NK-92 (cell line): ENCODE results near the gene ARHGAP15.

ENCODE experiments used
- DNase-seq: peaks from one replicate; lab custom pipeline; 2025; ENCODE audit not compliant: unreplicated experiment; lab: John Stamatoyannopoulos, UW

The ARHGAP15 gene

DNA sequence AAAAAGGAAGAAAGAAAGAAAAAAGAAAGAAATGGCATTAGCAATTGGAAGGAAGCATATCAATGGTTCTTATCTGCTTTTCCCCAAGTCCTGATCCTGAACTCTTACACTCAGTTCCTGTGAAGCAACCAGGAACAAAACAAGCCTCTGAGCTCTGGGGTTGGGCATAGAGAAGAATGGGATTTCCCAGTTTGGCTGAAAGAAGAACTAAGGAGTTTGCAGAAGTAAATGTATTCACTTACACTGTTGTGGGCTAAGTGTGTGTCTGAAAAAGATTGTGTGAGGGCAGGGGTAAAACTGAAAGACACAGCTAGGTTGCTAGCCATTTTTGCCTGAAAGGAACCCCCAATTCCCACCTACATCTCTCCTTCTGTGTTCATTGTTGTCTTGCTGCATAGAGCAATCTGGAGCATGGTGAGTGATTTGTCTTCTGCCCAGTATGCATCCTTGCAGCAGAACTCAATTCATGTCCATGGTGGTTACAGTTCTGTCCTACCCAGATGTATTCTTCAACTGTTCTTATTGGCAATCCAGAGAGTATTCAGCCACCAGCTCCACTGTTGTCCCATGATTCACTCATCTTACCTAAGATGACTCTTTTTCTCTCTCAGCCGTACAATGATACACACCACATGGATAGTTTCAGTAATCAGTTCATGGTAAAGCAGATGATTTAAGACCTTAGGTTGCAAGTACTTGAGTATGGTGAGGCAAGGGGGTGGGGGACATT, 348.7 kb downstream of the ARHGAP15 start:
- no peak for DNase-seq

DNA sequence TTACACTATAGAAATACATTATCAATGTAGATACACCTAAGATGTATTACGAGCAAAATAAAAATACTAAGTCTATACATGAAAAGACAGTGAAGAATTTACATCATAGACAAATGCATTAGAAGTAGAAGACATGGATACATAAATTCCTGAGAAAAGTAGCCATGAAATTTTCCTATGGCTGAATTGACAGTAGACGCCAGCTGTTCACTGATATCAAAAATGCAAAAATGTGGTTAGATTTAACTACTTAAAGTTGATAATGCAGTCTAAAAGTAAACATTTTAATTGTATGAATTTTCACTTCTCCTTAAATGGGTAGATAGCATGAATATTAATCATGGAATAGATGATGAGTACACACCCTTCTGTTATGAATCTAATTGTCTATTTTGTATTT, 350.9 kb downstream of the ARHGAP15 start:
- DNase-seq = no peak

DNA sequence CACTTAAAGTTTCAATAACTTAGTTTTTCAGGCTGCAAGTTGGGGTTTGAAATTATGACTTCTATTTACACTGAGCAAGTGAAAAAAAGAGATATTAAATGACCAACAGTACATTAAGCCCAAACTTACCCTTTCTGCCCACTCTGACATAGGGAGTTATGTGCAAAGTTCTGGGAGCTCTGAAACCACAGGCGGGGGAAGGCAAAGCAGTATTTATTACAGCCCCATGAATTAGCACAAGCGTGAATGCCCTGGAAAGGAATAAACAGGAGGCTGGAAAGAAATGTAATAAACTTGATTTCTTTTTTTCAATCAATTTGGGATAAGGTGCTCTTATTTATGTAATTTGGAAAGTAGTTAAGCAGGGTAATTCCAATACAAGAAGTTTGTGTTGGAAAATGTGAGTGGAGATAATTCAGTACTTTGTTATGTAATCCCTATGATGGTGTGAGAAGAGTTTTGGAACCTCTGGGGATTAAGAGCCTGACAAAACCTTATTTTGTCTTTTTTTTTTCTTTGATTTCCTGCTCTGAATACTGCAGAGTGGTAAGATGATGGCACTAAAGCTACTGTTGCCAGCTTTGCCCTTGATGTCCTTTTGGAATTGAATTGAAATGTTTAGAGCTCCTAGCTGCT, 351.5 kb downstream of the ARHGAP15 start:
- DNase-seq = no peak

DNA sequence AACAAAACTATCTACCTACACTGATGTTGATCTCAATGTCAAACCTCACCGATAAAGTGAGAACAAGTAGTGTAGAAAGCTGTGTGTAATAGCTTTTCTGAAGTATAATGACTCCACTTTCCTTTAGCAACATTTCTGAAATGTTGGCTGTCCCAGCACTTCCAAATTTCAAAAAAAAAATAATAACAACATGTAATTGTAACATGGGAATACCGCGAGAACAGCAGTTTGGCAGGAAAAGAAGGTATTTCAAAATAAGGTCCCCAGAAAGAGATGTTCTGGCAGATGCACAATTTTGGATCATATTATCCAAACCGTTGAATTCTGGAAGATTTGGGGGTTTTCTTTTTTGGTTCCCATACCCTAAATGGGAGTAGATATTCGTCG, 352.0 kb downstream of the ARHGAP15 start:
- DNase-seq = no peak

DNA sequence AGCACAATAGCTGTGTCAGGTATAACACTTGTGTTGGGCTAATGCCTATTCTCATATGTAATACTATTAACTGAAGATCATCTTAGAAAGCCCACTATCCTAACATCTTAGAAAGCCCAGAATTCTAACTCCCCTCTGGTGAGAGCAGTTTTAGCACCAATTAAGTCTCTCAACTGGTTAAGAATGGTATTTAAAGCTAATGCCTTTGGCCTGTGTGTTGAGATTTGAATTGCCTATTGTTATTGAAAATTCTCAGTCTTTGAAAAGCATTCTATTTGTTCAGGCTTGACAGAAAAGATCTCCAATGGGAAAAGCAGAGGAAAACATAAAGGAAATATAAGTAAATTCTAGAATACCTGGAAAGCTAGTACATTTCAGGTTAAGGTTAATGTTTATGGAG, 352.5 kb downstream of the ARHGAP15 start:
- DNase-seq = no peak

DNA sequence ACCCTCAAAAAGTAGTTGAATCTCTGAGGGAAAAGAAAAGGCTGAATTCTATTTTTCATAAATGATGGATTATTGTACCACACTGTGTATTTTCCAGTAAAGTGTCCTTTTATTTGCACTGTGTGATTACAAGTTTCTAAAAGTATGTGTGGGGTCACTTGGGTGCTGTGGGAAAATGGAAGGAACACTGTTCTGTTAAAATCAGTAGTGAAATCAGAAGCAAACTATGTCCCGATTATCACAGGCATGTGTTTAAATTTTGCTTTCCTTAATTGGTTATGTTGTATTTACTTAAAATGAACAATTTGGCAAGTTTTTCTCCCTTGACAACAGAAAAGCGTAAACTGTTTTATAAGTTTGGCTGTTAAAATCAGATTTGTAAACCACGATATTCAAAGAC, 353.1 kb downstream of the ARHGAP15 start:
- no peak for DNase-seq

DNA sequence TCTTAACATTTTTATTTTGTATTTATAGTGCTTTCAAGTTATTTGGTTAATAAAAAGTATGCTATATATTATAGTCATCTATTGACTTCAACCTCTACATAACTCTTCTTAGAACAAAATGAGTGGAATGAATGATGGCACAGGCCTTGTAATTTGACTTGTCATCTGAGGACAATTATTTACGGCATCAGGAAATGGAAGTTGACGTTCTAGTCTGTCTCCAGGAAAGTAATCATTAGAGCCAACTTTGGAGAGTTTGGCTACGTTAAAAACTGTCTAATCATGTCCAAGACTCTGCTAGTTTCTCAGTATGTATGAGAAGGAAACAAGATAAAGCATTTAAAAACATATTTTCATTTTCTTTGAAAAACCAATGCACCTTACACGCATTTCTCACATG, 353.6 kb downstream of the ARHGAP15 start:
- no peak for DNase-seq

DNA sequence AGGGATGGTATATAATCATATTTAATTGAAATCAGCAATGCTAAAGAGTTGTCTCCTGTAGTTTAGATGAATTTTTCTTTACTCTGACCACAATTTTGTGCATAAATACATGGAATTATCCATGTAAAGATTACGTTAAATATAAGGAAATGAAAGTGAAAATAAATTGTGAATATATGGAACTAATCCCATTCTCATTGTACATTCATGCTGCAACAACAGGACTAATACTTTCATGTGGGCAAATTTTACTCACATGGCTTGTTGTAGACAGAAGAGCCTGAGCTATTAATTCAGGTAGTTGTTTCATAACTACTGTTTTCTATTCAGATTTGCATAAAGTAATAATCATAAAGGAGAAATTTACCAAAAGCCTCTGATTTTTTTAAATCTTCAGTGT, 357.8 kb downstream of the ARHGAP15 start:
- DNase-seq = no peak

DNA sequence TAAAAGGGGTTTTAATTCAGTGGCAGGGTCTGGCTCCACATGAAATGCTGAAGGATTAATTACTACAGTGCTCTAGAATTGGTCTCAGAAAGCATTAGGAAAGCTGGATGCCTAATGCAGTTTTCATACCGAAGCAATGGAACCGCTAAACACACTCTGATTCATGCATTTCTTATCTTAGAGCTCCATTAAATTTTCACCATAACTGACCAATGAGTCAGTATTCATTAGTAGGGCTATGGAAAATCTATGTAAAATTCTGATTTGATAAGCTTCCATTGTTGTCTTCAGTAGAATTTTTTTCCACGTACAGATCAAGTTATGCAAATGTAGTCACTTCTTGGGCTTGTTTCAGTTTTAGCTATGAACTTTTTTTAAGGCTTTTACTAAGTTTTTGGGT, 359.9 kb downstream of the ARHGAP15 start:
- DNase-seq = no peak

DNA sequence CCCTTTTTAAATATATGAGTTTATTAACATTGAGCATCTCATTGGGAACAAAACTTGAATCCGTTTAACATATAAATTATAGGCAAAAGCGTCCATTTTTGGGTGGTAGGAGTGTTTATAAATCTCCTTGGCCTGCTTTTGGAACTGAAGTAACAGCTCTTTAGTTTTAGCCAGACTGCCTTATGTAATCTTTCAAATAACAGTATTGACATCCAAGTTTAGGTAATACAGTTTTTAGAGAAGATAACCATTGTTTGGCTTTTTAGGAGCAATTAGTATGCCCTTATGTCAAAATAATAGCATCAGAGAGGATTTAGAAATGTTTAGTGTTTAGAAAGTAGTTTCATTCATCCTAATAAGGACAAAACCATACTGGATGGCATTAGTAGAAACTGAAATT, 361.9 kb downstream of the ARHGAP15 start:
- no peak for DNase-seq

DNA sequence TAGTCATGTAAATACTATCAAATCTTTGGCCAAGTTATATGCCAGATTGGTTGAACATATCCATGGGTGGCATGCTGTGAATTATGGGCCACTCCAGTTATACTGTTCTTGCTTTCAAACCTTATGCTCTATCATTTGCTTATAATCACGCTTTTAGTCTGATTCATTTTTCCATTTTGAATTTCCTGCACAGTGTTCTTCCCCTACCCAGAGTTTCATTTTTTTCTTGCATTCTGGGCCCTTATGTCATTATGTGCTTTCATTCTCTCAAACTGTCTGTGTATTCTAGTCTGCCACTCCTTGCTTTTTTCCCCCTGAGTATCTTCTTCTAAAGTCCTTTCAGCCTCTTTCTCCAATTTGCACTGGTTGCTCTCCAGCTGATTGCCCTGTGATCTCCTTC, 364.1 kb downstream of the ARHGAP15 start:
- DNase-seq = no peak

DNA sequence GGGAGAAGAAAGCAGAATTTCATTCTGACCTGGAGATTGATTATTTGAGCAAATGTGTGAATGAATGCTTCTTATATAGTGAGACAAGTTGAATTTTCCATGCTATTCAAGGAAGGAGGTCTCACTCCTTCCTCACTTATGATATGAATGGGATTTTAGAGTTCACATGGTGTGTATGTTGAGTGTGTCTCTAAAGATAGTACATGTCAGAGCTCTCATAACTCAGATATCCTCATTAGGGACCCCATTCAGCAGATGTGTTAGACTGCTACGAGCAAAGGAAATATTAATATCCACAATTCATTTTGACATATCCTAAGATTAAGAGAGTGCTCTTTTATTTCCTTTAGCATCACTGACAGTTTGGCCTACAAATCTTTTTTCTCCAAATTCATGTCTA, 368.5 kb downstream of the ARHGAP15 start:
- no peak for DNase-seq

DNA sequence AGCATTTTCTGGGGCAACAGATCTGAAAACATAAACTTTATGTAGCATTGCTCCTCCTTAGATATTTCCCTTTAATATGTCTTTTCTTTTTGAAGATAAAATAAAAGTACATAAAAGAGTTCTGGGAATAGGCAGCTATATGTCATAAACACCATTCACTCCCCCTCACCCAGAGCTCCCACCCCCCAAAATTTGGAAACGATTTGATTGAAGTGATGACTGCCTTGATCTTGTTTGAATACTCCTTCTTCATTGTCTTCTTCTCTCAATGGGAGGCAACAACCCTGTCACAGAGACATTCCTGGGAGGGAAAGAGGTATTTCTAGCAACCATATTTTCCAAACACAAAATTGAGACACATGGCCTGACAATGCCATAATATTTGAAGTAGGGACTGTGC, 369.3 kb downstream of the ARHGAP15 start:
- DNase-seq = no peak

DNA sequence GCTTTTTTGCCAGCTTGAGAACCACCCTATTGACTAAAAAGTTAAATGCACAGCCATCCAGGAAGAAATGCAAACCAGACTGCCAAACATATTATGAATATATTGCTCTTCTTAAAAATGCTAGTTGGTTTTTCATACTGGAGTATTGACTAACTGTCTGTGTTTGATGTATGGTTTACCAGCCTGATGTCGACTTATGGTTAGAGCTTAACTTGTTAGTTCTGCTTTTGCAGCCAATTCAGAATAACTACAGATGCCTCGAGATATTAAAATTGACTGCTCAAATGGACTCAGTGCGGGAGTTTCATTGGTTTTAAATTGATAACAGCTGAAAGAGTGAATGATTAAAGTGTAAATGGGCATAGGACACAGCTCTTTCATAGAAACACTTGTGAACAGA, 369.8 kb downstream of the ARHGAP15 start:
- DNase-seq = no peak

DNA sequence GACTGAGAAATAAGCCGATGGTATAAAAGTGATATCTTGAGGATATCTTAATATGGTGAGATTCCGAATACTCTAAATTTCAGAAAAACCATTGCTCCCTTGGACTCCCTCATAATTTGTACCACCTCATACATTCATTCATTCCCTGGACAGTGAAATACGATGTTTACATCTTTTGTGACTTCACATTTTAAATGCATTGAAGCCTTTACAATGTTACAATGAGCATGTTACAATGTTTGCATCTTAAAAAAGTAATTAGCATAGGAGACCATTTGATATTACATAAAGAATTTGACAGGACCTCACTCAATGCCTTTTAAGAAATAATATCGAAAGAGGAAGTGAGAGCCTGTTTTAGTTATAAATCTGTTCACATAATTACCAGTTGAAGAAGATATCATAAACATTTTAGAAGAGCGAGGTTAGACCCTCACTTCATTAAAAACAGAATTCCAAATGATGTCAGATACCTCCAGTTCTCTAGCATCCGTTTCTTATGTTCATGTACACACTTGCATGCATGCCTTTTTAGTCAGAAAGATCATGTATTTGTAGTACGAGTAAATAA, 372.0 kb downstream of the ARHGAP15 start:
- no peak for DNase-seq

DNA sequence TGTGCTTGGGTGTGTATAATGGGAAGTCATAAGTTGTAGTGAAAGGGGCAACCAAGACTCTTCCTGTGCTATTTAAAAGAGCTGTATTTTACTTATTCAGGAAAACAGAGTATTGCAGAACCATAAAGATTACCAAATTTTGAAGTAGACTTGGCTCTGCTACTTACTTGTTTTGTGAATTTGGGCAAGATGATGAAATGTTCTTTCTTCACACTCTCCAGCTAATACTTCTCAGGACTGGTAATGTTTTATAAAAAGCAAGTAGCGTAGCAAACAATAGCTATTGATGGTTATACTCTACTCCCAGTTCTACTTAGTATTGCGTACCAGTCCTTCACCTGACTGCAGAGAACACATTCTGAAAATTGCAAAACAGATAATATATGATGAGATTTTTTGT, 374.1 kb downstream of the ARHGAP15 start:
- no peak for DNase-seq

DNA sequence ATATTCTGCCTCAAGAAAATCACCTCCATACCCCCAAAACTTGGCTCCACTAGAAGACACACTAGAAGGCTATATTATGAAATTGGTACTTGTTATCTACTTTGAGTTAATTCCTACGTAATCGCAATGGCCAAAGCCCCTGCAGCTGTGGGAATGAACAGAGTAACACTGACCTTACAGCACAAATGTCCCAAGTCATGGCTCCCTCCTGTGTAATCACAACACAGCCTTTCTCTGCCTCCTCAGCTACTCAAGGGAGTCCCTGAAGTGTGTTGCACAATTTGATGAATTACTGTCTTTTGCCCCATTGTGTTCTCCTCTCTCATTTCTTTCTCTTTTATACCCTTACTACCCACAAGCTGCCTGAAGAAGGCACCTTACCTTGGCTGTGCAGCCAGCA, 375.2 kb downstream of the ARHGAP15 start:
- no peak for DNase-seq

DNA sequence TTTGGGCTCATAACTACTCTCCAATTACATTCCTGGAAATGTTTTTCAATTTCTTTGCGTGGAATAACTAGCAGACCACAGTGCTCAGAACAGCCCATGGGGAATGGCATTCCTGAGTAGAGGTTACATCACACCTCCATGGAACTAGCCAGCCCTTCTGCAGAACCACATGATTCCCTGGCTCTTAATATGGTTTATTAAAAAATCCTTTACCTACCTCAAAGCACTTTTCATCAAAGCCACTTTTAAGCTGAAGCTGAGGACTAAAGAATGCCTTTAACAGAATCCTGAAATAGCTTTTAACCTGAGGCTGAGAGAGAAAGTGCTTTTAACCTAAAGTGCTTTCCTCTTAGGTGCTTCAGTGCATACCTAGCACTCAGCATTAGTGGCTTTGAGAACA, 376.3 kb downstream of the ARHGAP15 start:
- no peak for DNase-seq

DNA sequence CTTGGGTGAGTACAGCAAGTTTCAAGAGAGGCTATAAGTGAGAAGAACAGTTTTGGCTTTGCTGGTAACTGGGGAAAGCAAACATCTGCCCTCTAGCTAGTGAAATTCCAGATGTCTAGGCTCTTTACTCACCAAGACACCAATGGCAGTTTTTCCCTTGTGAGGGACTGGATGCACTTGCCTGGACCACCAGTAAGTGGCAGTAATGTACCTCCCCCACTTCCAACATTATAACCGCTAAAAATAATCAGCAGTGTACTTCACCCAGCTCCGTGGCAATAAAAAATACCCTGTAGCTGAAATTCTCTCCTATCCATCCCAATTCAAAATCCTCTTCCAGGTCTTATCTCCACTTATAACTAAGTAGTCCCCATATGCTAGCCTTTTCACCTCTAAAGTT, 383.9 kb downstream of the ARHGAP15 start:
- DNase-seq = no peak

DNA sequence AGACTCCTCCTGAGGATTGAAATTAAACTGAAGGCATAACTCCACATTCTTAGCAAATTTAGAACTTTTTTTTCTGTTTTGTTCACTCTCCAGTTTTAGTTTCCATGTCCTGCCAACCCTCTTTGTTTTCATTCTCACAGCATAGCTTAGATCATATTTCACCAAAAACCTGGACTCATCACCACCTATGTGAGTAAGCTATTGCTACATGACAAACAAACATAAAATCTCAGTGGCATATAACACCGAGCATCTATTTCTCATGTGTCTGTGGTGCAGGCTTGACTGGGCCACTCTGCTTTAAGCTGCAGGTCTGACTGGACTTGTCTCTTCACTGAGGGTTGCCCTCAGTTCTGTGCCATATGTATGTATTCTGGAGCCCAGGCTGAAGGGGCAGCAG, 385.2 kb downstream of the ARHGAP15 start:
- no peak for DNase-seq

DNA sequence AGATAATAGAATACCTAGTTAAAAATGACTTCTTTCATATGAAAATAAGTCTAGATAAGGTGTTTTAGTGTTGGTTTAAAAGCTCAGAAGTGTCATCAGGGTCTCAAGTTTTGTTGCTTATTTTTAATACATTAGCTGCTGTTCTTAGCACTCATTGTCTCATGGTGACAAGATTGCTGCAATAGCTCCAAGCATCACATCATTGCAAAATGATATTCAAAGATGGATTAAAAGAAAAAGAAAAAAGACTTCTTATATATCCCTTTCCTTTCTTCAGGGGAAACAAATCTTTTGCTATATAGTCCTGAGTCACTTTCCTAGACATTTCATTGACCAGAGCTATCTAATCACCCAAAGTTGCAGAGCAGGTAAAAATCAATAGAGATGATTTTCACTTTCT, 386.1 kb downstream of the ARHGAP15 start:
- DNase-seq = no peak

DNA sequence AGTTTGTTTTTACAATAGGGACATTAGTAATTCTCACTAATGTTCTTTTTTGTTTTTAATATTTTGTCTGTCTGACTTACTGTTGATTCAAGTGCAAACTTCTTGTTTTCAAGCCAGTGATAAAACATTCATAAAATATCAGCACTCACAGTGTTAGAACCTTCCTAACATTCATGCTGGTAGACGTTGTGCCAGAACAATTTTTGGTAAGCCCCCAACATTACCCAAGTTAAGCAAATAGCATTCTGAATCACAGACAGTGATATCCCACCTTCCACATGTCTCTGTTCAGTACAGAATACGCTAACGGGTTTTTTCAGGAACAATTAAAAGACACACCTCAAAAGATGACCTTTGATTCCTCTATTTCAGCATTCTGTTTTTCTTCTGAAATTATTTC, 390.3 kb downstream of the ARHGAP15 start:
- DNase-seq = no peak

DNA sequence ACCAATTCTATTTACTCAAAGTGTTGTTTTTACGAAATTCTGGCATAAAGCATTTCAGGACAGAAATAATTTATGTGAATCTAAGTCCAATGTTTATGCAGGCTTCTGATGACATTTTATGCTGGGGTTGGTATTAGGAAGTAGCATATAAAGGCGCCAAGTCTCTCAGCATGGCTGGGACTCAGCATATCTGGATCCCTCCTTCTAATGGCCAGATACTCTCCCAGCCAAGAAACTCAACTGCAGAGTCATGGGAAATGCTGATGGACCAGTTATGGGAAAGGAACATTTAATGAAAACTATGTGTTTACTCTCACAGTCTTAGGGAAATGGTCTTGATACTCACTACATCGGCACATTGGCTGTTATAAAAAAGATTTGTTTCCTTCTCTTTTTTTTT, 392.2 kb downstream of the ARHGAP15 start:
- no peak for DNase-seq
